Endothelial cell of umbilical vein (primary cell): ENCODE results near the gene ACIN1.

Source experiments
- CTCF ChIP-seq, 2 donors: IDR thresholded peaks; 1 replicate in 1 of 2; 2 replicates in 1 of 2; pipeline ENCODE4 v1.5.1; 2011; ENCODE audit warnings: low read length in 2 of 2, mild to moderate bottlenecking in 2 of 2, moderate library complexity in 2 of 2, control low read depth in 1 of 2, inconsistent platforms in 1 of 2, low read depth in 1 of 2; ENCODE audit not compliant: insufficient read depth in 1 of 2; ENCODE audit errors: extremely low read depth in 1 of 2
- EZH2 ChIP-seq: IDR thresholded peaks from 2 replicates; pipeline ENCODE4 v1.6.1; 2012; ENCODE audit warnings: borderline replicate concordance, low read depth, mild to moderate bottlenecking, moderate library complexity, low read length, inconsistent platforms; ENCODE audit not compliant: severe bottlenecking
- FOS ChIP-seq: IDR thresholded peaks from 2 replicates; pipeline ENCODE4 v1.6.1; 2011; ENCODE audit warnings: mild to moderate bottlenecking, low read length, moderate library complexity, borderline replicate concordance; ENCODE audit not compliant: insufficient read depth
- GATA2 ChIP-seq: IDR thresholded peaks from 2 replicates; pipeline ENCODE4 v1.7.0; 2011; ENCODE audit warnings: low read depth, mild to moderate bottlenecking, moderate library complexity, mixed read lengths, low read length; ENCODE audit not compliant: insufficient read length, insufficient read depth
- JUN ChIP-seq: IDR thresholded peaks from 2 replicates; pipeline ENCODE4 v1.6.1; 2011; ENCODE audit warnings: borderline replicate concordance, low read depth; ENCODE audit not compliant: insufficient read length, insufficient read depth
- MAX ChIP-seq: IDR thresholded peaks from 2 replicates; pipeline ENCODE4 v1.6.1; 2011; ENCODE audit not compliant: insufficient read depth, insufficient read length
- MYC ChIP-seq: IDR thresholded peaks from one replicate; pipeline ENCODE4 v1.6.1; 2011; ENCODE audit warnings: mild to moderate bottlenecking, low read depth, low read length
- POLR2A ChIP-seq: IDR thresholded peaks from 2 replicates; pipeline ENCODE4 v1.6.1; 2012; ENCODE audit warnings: low read depth, mild to moderate bottlenecking, control low read depth, low read length
- POLR2AphosphoS5 ChIP-seq: IDR thresholded peaks from 2 replicates; pipeline ENCODE4 v1.6.1; 2012; ENCODE audit warnings: low read depth, mild to moderate bottlenecking, control low read depth, low read length, moderate library complexity; ENCODE audit not compliant: insufficient read depth

GRCh38 chr14:23103581-23103980 is 8.6 kb upstream of the ACIN1 start:
- TF ChIP-seq POLR2A (no peak), CTCF (IDR thresholded peaks at IDR 0.05; ENCODE audit: extremely low read depth in 1 of 2, insufficient read depth in 1 of 2, low read depth in 1 of 2, low read length in 2 of 2) (no peak), MAX (no peak), EZH2 (no peak), JUN (no peak), POLR2AphosphoS5 (no peak), MYC (no peak), GATA2 (no peak), FOS (no peak)
